Right cardiac atrium (tissue), 5 donors: ENCODE results near the gene GLYATL2. TPM values are rescaled to one million over a fixed set of nuclear protein-coding genes. Genes with fewer than 3 reads are reported as not detected.

Source experiments
- ATAC-seq, 2 donors: fragments of 200-7000 bp; cut with Tn5 transposase; one replicate each; pipeline versions ENCODE4 v1.8.0 to v1.9.1; 2020; ENCODE audit warnings: moderate library complexity in 2 of 2, mild to moderate bottlenecking in 1 of 2
- DNase-seq, 3 donors: peaks; one replicate each; pipeline ENCODE4 v3.0.0-alpha.2; 2020
- H3K27ac ChIP-seq: one replicate; pipeline ENCODE4 v1.5.1; 2013; ENCODE audit warnings: mild to moderate bottlenecking, low read length, control low read depth, moderate library complexity
- H3K27me3 ChIP-seq: one replicate; pipeline ENCODE4 v1.6.1; 2013; ENCODE audit not compliant: control insufficient read depth, insufficient read depth
- H3K4me1 ChIP-seq: one replicate; pipeline ENCODE4 v1.6.1; 2013; ENCODE audit warnings: low read length; ENCODE audit not compliant: control insufficient read depth, insufficient read depth
- H3K4me3 ChIP-seq: one replicate; pipeline ENCODE4 v1.5.1; 2013; ENCODE audit warnings: low read length, control low read depth
- H3K9me3 ChIP-seq: one replicate; pipeline ENCODE4 v1.6.1; 2013; ENCODE audit warnings: low read length; ENCODE audit not compliant: control insufficient read depth
- WGBS: extraction: QIAGEN DNeasy Blood & Tissue Kit; methylation state at CpG from one replicate; pipeline ENCODE4 v1.1.7; 2013; 5-methylcytosine and 5-hydroxymethylcytosine counted together
- intact Hi-C, 4 donors: fragments of 100-400 bp; cut with DNase I; formaldehyde crosslinking; loops; one replicate each; pipeline versions ENCODE4 v1.11.0 to v1.14.0; 2022 to 2023
- polyA plus RNA-seq: library from polyadenylated mRNA; stranded (reverse); fragments of 200-250 nt; gene quantifications from one replicate; pipeline ENCODE4 v1.2.3, GENCODE V29; 2013
- total RNA-seq, 4 donors: library from RNA; stranded (reverse); fragmentation: NEBNext Ultra II Directional; extraction: Animal tissue kit (Norgen Biotek cat#: 25700); gene quantifications; one replicate each; pipeline ENCODE4 v1.2.1, GENCODE V29; 2021
- donor health status: healthy with polysubstance abuse.
- donor health status: DM: no; HTN: yes; CAD: no.
- donor health status: DM: no; HTN: no; CAD: no.
- donor health status: DM: no; HTN: yes; CAD: no; lungs with severe emphysema.
- donor health status: DM: yes; HTN: yes; CAD: no.

The GLYATL2 gene
- total and polyA plus RNA-seq, 5 donors, result 0.16 to 0.47 (median 0.33) TPM; not detected in 1

DNA sequence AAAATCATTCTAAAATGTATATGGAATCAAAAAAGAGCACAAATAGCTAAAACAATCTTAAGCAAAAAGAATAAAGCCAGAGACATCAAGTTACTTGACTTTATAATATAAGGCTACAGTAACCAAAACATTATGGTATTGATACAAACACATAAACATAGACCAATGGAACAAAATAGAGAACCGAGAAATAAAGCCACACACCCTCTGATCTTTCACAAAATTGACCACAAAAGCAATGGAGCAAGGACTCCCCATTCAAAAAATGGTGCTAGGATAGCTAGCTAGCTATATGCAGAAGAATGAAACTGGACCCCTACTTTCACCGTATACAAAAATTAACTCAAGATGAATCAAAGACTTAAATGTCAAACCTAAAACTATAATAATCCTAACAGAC, 43.2 kb downstream of the GLYATL2 start:
- intact Hi-C loops, result no loop called here
- Histone ChIP-seq H3K27ac (no peak overlapping the region), H3K4me3 (no peak overlapping the region), H3K4me1 (no peaks in the 10 kb centered on the region), H3K27me3 (no peaks in the 10 kb centered on the region), H3K9me3 (no peaks in the 10 kb centered on the region)
- ATAC-seq (no peak), DNase-seq (no peak)
- 80% methylated on average over 2 of the region's 2 CpGs for WGBS

- no peaks in the 10 kb centered on the region for H3K4me1 ChIP-seq
- no peak overlapping the region for H3K4me3 ChIP-seq
- no peaks in the 10 kb centered on the region for H3K9me3 ChIP-seq
- 26% methylated on average over 6 of the region's 6 CpGs for WGBS
- H3K27ac ChIP-seq, result no peak overlapping the region
- no peak for DNase-seq
- H3K27me3 ChIP-seq, result no peaks in the 10 kb centered on the region
- no peak for ATAC-seq
- intact Hi-C loops, result no loop called here
These were observed 48.2 kb downstream of the GLYATL2 start for GRCh38 chr11:58796333-58796732.

DNA sequence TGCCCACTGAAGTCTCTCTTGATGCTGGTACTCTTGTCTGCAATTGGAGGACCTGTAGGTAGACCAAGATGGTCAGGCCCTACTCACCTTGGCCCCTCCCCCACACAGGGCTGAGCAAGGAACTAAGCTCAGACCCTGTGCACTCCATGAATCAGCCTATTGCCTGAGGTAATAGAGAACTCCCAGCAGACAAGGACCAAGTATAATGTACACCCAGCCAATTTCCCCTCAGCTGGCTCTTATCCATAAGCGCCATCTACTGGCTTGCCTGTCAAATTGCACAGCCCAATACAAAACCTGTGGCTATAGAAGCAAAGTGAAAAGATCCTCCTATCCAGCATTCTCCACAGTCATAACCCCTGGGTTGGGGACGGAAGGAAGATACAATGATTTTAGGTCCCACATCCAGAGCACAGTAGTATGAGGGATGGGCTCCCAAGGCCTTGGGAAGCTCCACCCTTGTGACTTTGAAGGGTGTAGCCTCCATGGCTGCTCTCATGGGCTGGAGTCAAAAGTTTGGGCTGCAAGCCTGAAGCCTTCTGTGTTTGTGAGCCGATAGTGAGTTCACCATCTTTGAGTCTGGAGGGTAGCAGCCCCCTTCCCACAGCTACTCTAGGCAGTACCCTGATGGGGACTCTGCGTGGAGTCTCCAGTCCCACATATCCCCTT, 56.0 kb downstream of the GLYATL2 start:
- no peaks in the 10 kb centered on the region for H3K4me1 ChIP-seq
- WGBS, result 46% methylated on average over 4 of the region's 4 CpGs
- H3K4me3 ChIP-seq, result no peak overlapping the region
- DNase-seq (no peak), ATAC-seq (peak; percentile 50 to 59)
- H3K27ac ChIP-seq, result no peak overlapping the region
- H3K9me3 ChIP-seq, result no peaks in the 10 kb centered on the region
- H3K27me3 ChIP-seq, result no peaks in the 10 kb centered on the region
- intact Hi-C loops, result no loop called here

GRCh38 chr11:58787903-58788302, 56.6 kb downstream of the GLYATL2 start:
- Histone ChIP-seq H3K9me3 (no peaks in the 10 kb centered on the region), H3K27me3 (no peaks in the 10 kb centered on the region), H3K4me1 (no peaks in the 10 kb centered on the region), H3K27ac (no peak overlapping the region), H3K4me3 (no peak overlapping the region)
- ATAC-seq (no peak), DNase-seq (no peak)
- intact Hi-C loops, result no loop called here

- H3K9me3 ChIP-seq, result no peaks in the 10 kb centered on the region
- no peak overlapping the region for H3K27ac ChIP-seq
- no peak overlapping the region for H3K4me3 ChIP-seq
- H3K4me1 ChIP-seq, result no peaks in the 10 kb centered on the region
- WGBS, result 86% methylated on average over 3 of the region's 3 CpGs
- H3K27me3 ChIP-seq, result no peaks in the 10 kb centered on the region
- ATAC-seq (no peak), DNase-seq (no peak)
- intact Hi-C loops, result no loop called here
These were observed 57.8 kb downstream of the GLYATL2 start for GRCh38 chr11:58786693-58787092.

- Histone ChIP-seq H3K27ac (no peak overlapping the region), H3K4me1 (no peaks in the 10 kb centered on the region), H3K27me3 (no peaks in the 10 kb centered on the region), H3K4me3 (no peak overlapping the region), H3K9me3 (no peaks in the 10 kb centered on the region)
- intact Hi-C loops, result no loop called here
- ATAC-seq, result no peak
- DNase-seq, result no peak
These were observed 59.5 kb downstream of the GLYATL2 start for GRCh38 chr11:58784995-58785394.

Other genes with a start within 250 kb of the GLYATL2 start
- gene CNTF, start 222.0 kb downstream of the GLYATL2 start, total RNA-seq, result 1 to 10 TPM in 3 of 4 donors, under 1 TPM in 1; 0.91 to 2.7 (median 1.1) TPM
- 0.59 TPM for gene CNTF, start 222.0 kb downstream of the GLYATL2 start, polyA plus RNA-seq
- under 1 TPM in 1 of 4 donors, not detected in 3; 0.39 TPM for gene GLYAT, start 112.8 kb downstream of the GLYATL2 start, total RNA-seq
- gene GLYAT, start 112.8 kb downstream of the GLYATL2 start, polyA plus RNA-seq, result 0.57 TPM
- gene GLYATL1, start 94.8 kb upstream of the GLYATL2 start, total RNA-seq, result not detected
- not detected for gene GLYATL1, start 94.8 kb upstream of the GLYATL2 start, polyA plus RNA-seq
- not detected for gene GLYATL1B, start 241.6 kb upstream of the GLYATL2 start, total RNA-seq
- gene GLYATL1B, start 241.6 kb upstream of the GLYATL2 start, polyA plus RNA-seq, result not detected